ENCODE results near the gene ELF4. TPM values are rescaled to one million over a fixed set of nuclear protein-coding genes. Genes with fewer than 3 reads are reported as not detected.

ELF4 gene
- total RNA-seq, 1 donor from 2014 or later: 9.7 TPM

- DNase-seq (ENCODE audit: low read depth in 2 of 2): peak; percentile 92 to 94
These were observed 24.5 kb downstream of the ELF4 start for GRCh38 chrX:130085551-130086446.

- no peak for DNase-seq (ENCODE audit: low read depth in 2 of 2)
These were observed 25.6 kb downstream of the ELF4 start for GRCh38 chrX:130084631-130085237.

DNA sequence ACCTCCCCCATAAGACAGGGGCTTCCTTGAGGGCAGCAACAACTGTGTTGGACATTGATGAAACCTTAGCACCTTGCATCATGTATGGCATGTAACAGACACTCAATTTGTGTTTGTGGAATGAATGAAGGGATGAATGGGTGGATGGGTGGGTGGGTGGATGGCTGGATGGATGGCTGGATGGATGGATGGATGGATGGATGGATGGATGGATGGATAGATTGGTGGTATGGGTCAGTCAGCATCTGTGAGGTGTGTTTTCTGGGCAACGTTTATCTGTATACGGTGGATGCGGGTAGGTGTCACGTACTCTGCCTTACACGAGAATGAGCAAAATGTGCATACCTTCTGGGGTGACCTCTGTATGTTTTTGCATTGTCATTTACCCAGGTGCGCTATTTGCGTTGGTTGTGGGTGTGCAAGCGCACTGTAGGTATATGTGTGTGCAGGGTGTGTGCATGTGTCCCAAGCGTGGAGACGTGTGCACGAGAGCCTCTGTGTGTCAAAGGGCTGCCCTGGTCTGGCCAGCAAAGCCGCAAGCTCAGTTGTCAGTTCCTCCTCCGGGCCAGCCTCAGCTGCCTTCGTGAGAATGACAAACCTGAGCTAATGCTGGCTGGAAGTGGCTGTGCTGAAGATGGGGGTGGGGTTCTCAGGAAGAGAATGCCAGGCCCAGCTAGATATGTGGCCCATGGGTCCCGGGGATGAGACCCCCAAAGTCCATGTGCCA, 26.5 kb downstream of the ELF4 start:
- DNase-seq (ENCODE audit: low read depth in 2 of 2): no peak

GRCh38 chrX:130083107-130083490, 27.2 kb downstream of the ELF4 start:
- DNase-seq (ENCODE audit: low read depth in 2 of 2): no peak

GRCh38 chrX:130082244-130083106, 27.8 kb downstream of the ELF4 start:
- DNase-seq (ENCODE audit: low read depth in 2 of 2): peak; percentile 45 to 47

GRCh38 chrX:130081421-130082045, 28.8 kb downstream of the ELF4 start:
- no peak for DNase-seq (ENCODE audit: low read depth in 2 of 2)

GRCh38 chrX:130080791-130081367, 29.4 kb downstream of the ELF4 start:
- no peak for DNase-seq (ENCODE audit: low read depth in 2 of 2)

- peak; percentile 70 to 83 for DNase-seq (ENCODE audit: low read depth in 2 of 2)
These were observed 30.4 kb downstream of the ELF4 start for GRCh38 chrX:130079824-130080406.

GRCh38 chrX:130075777-130076176, 34.5 kb downstream of the ELF4 start:
- no peak for DNase-seq (ENCODE audit: low read depth in 2 of 2)

DNA sequence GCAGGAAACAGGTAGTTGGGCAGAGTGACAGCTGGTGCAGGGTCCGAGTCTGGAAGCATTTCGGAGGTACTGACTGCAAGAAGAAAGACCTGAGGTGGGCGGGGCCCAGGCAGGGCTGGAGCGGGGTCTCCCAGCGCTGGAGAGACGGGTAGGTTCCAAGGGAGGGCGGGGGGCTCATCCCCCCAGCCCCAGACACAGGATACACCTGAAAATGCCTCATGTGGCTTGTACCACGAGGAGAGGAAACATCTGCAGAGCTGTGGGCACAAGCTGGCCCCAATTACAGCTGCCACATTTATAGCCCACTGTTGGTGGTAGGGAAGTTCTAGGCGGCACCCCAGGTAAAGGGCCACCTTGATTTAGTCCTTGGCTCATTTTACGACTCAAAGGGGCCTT, 38.0 kb downstream of the ELF4 start:
- DNase-seq (ENCODE audit: low read depth in 2 of 2): no peak

DNA sequence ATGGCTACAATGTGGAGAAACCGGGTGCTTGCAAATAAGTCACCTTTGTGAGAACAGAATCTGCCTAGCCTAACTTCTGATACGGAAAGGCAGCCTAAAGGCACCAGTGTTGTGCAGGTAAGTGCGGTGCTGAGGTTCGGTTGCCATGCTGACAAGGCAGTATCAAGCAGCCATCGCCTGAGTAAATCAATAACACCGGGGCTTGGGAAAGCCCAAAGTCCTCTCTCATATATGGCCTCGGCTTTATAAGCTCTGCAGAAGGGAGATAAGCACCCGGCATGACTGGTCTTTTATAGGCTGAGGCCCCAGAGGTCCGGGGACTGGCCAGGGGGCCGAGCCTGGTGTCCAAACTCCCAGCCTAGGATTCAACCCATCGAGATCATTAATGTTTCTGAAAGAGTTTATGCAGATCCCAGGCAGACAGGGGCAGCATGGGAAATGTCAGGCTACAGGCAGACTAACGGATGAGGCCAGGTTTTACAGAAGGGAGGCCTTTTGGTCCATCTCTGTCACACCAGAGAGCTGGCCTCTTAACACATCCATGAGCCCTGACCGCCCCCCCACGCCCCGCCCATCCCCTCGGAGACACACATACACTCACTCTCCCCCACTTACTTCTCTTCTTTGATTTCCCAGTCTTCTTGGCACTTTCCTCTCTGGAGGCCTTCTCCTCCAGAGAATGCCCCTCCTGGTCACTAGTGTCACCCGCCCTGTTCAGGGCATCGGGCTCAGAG, 38.5 kb downstream of the ELF4 start:
- no peak for DNase-seq (ENCODE audit: low read depth in 2 of 2)

- DNase-seq (ENCODE audit: low read depth in 2 of 2): no peak
These were observed 43.2 kb downstream of the ELF4 start for GRCh38 chrX:130066975-130067615.

- DNase-seq (ENCODE audit: low read depth in 2 of 2): peak; percentile 63 to 69
These were observed 49.9 kb downstream of the ELF4 start for GRCh38 chrX:130060122-130061069.

- DNase-seq (ENCODE audit: low read depth in 2 of 2): no peak
These were observed 51.6 kb downstream of the ELF4 start for GRCh38 chrX:130058652-130059051.

- DNase-seq (ENCODE audit: low read depth in 2 of 2): peak in 1 of 2 donors; percentile 16
These were observed 53.1 kb downstream of the ELF4 start for GRCh38 chrX:130057209-130057608.

DNA sequence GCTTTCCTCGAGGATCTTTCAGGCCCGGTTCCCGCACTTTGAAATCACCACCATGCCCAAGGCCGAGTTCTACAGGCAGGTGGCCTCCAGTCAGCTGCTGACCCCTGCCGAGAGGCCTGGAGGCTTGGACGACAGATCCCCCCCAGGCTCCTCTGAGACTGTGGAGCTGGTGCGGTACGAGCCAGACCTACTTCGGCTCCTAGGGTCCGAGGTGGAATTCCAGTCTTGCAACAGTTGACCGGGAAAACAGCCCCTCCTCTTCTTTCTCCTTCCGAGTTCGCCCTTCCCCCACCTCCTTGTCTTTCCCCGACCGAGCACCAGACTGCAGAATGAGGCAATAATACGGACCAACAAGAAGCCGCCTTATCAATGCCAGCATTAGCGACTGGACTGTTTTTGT, 54.4 kb downstream of the ELF4 start:
- DNase-seq (ENCODE audit: low read depth in 2 of 2): no peak

DNA sequence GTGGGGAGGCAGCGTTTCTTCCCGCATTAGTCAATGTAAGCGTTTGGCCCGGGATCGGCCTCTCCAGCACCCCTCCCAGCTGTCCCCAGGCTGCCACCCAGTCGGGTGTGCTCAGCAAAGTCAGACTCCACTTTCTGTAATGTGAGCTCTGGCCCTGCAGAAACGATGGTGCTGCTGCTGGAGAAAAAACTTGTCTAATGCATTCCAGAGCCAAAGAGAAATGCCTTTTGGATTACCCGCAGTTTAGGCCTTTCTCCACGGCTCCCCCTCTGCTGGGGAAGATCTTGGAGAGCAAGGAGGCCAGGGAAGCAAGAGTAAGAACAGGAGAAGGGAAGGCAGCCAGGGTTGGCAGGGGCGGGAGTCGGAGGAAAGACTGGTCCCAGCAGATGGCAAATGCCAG, 55.2 kb downstream of the ELF4 start:
- DNase-seq (ENCODE audit: low read depth in 2 of 2): no peak

DNA sequence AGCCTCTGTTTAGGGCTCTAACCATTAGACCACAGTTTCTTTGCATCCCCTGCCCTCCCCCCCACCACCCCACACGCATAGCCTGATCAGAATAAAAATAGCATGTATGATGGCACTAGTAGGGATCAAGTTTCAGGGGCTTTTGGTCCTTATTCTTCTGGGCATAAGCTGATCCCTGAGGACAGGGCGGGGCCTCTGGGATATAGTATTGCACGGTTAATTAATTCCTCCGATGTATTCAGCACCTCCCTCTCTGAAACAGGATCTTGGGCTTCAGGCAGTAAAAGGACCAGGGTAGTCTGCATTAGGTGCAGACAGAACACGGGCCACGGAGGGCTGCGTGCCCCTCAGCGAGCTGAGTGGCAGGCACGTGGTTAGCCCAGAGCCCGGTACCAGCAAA, 57.1 kb downstream of the ELF4 start:
- DNase-seq (ENCODE audit: low read depth in 2 of 2): no peak

Measured in lung microvascular endothelial cell (primary cell).